ENCODE data around the gene NFILZ. TPM values are rescaled to one million over a fixed set of nuclear protein-coding genes. Genes with fewer than 3 reads are reported as not detected.
A peak's percentile ranks its signal among the peaks of the same experiment; 100 is the strongest.
"Not testable (repeated sequence)": the region's sequence is repeated elsewhere in the genome, so short reads cannot be mapped to it uniquely, and the experiment has no call there.

The NFILZ gene
- total RNA-seq, 2 donors from 2014 or later = not detected

DNA sequence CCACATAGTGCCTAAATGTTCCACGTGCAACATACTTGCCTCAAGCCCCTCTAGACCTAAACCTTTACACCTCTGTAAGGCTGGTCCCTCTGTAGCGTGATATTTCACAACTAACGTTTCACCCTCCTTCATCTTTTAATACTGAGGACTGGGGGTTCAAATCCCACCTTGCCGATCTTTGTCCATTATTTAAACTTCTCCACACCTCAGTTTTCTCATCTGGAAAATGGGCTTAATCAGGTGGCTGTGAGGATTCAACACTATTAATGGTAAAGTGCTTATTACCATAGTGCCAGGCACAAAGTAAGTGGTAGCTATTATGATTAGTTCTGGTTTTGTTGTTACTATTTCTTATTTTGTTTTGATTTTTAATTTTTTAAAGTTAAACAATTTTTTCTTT lies 12.4 kb upstream of the NFILZ start:
- Histone ChIP-seq H3K9me3 (ENCODE audit: control insufficient read depth, low read length) (no peaks in the 10 kb centered on the region), H3K27ac (ENCODE audit: low read depth, low read length) (no peak overlapping the region), H3K4me1 (ENCODE audit: control insufficient read depth, insufficient read depth, low read length) (no peaks in the 10 kb centered on the region), H3K4me3 (ENCODE audit: low read length) (no peak overlapping the region), H3K27me3 (ENCODE audit: control insufficient read depth, insufficient read depth, low read length, poor library complexity, severe bottlenecking) (no peaks in the 10 kb centered on the region), H3K36me3 (ENCODE audit: control insufficient read depth, insufficient read depth, low read length) (no peaks in the 10 kb centered on the region), H3K9ac (ENCODE audit: extremely low read depth, low read length, poor library complexity, severe bottlenecking) (no peak overlapping the region)
- TF ChIP-seq, protein P1, sequence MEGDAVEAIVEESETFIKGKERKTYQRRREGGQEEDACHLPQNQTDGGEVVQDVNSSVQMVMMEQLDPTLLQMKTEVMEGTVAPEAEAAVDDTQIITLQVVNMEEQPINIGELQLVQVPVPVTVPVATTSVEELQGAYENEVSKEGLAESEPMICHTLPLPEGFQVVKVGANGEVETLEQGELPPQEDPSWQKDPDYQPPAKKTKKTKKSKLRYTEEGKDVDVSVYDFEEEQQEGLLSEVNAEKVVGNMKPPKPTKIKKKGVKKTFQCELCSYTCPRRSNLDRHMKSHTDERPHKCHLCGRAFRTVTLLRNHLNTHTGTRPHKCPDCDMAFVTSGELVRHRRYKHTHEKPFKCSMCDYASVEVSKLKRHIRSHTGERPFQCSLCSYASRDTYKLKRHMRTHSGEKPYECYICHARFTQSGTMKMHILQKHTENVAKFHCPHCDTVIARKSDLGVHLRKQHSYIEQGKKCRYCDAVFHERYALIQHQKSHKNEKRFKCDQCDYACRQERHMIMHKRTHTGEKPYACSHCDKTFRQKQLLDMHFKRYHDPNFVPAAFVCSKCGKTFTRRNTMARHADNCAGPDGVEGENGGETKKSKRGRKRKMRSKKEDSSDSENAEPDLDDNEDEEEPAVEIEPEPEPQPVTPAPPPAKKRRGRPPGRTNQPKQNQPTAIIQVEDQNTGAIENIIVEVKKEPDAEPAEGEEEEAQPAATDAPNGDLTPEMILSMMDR (conservative IDR thresholded peaks at IDR 0.05) = no peak
- Mint-ChIP-seq H3K4me3 (no peak overlapping the region), H3K4me1 (no peaks in the 10 kb centered on the region), H3K27me3 (ENCODE audit: insufficient read depth) (peaks cover 3% of the 10 kb centered on the region), H3K36me3 (ENCODE audit: low read depth) (no peaks in the 10 kb centered on the region), H3K9me3 (no peaks in the 10 kb centered on the region), H3K27ac (no peak overlapping the region)
- 82 to 86% methylated on average over 1 to 4 of the region's 4 CpGs for WGBS, 2 experiments (ENCODE audit: insufficient coverage in 1 of 2, insufficient read length in 1 of 2)
- no peak for DNase-seq

DNA sequence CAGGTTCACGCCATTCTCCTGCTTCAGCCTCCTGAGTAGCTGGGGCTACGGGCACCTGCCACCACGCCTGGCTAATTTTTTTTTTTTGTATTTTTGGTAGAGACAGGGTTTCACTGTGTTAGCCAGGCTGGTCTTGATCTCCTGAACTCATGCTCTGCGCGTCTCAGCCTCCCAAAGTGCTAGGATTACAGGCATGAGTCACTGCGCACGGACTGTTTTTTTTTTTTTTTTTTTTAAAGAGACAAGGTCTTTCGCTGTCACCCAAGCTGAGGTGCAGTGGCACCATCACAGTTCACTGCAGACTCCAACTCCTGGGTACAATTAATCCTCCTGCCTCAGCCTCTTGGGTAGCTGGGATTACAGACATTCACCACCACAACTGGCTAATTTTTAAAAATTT lies 11.7 kb upstream of the NFILZ start:
- Mint-ChIP-seq H3K27ac (no peak overlapping the region), H3K36me3 (ENCODE audit: low read depth) (no peaks in the 10 kb centered on the region), H3K9me3 (no peaks in the 10 kb centered on the region), H3K4me3 (no peak overlapping the region), H3K4me1 (no peaks in the 10 kb centered on the region), H3K27me3 (ENCODE audit: insufficient read depth) (peaks cover 3% of the 10 kb centered on the region)
- 76 to 86% methylated on average over 6 to 8 of the region's 8 CpGs for WGBS, 2 experiments (ENCODE audit: insufficient coverage in 1 of 2, insufficient read length in 1 of 2)
- Histone ChIP-seq H3K4me3 (ENCODE audit: low read length) (no peak overlapping the region), H3K27ac (ENCODE audit: low read depth, low read length) (no peak overlapping the region), H3K27me3 (ENCODE audit: control insufficient read depth, insufficient read depth, low read length, poor library complexity, severe bottlenecking) (no peaks in the 10 kb centered on the region), H3K9me3 (ENCODE audit: control insufficient read depth, low read length) (no peaks in the 10 kb centered on the region), H3K36me3 (ENCODE audit: control insufficient read depth, insufficient read depth, low read length) (no peaks in the 10 kb centered on the region), H3K9ac (ENCODE audit: extremely low read depth, low read length, poor library complexity, severe bottlenecking) (no peak overlapping the region), H3K4me1 (ENCODE audit: control insufficient read depth, insufficient read depth, low read length) (no peaks in the 10 kb centered on the region)
- no peak for DNase-seq
- TF ChIP-seq, protein P1 (conservative IDR thresholded peaks at IDR 0.05) = no peak

DNA sequence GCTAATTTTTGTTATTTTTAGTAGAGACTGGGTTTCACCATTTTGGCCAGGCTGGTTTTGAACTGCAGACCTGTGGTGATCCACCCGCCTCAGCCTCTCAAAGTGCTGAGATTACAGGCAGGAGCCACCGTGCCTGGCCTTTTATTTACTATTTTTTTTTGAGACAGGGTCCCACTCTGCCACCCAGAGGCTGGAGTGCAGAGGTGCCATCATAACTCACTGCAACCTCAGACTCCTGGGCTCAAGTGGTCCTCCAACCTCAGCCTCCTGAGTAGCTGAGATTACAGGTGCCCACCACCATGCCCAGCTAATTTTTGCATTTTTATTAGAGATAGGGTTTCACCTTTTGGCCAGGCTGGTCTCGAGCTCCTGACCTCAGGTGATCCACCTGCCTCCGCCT lies 7.5 kb upstream of the NFILZ start:
- H3K36me3 ChIP-seq (ENCODE audit: control insufficient read depth, insufficient read depth, low read length); H3K9ac ChIP-seq (ENCODE audit: extremely low read depth, low read length, poor library complexity, severe bottlenecking); H3K27me3 ChIP-seq (ENCODE audit: control insufficient read depth, insufficient read depth, low read length, poor library complexity, severe bottlenecking); H3K9me3 ChIP-seq (ENCODE audit: control insufficient read depth, low read length); H3K4me1 Mint-ChIP-seq; H3K27ac Mint-ChIP-seq; H3K4me3 Mint-ChIP-seq; H3K27me3 Mint-ChIP-seq (ENCODE audit: insufficient read depth); H3K4me3 ChIP-seq (ENCODE audit: low read length); H3K27ac ChIP-seq (ENCODE audit: low read depth, low read length); H3K4me1 ChIP-seq (ENCODE audit: control insufficient read depth, insufficient read depth, low read length); H3K36me3 Mint-ChIP-seq (ENCODE audit: low read depth); H3K9me3 Mint-ChIP-seq: not testable (repeated sequence)
- DNase-seq = peak; percentile 63
- TF ChIP-seq, protein P1 (conservative IDR thresholded peaks at IDR 0.05) = peak; percentile 63
- WGBS, 2 experiments (ENCODE audit: insufficient coverage in 1 of 2, insufficient read length in 1 of 2) = 62 to 65% methylated on average over 4 of the region's 4 CpGs
